ENCODE results near the gene CDH13.

DNA sequence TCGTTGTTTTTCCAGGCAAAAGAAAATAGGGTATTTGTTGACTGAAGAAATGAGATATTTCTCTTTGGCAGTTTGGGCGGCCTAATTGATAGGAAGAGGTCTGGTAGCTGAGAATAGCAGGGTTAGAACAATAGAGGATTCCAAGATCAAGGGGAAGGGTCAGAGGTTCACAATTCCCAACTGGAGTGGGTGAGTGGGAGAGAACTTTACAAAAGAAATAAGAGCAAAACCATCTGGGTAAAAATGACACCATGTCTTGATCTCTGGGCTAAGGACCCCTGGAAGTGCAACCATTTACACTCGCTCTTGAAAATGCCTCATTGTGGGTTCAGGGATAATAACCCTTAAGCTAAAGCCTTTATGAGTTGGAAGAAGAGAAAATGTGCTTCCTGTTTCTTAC lies 180.5 kb downstream of the CDH13 start:
- TF ChIP-seq, protein P1, sequence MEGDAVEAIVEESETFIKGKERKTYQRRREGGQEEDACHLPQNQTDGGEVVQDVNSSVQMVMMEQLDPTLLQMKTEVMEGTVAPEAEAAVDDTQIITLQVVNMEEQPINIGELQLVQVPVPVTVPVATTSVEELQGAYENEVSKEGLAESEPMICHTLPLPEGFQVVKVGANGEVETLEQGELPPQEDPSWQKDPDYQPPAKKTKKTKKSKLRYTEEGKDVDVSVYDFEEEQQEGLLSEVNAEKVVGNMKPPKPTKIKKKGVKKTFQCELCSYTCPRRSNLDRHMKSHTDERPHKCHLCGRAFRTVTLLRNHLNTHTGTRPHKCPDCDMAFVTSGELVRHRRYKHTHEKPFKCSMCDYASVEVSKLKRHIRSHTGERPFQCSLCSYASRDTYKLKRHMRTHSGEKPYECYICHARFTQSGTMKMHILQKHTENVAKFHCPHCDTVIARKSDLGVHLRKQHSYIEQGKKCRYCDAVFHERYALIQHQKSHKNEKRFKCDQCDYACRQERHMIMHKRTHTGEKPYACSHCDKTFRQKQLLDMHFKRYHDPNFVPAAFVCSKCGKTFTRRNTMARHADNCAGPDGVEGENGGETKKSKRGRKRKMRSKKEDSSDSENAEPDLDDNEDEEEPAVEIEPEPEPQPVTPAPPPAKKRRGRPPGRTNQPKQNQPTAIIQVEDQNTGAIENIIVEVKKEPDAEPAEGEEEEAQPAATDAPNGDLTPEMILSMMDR (IDR thresholded peaks at IDR 0.05), result no peak
- no peak for TF ChIP-seq POLR2A (IDR thresholded peaks at IDR 0.05)

All from adrenal gland (tissue), 5 donors.